Right ventricle myocardium superior (tissue), 1 donor: ENCODE data around the gene DPP6. TPM values are rescaled to one million over a fixed set of nuclear protein-coding genes. Genes with fewer than 3 reads are reported as not detected.
A peak's percentile ranks its signal among the peaks of the same experiment; 100 is the strongest.

Experiments used
- ATAC-seq: fragments of 200-7000 bp; cut with Tn5 transposase; one replicate; pipeline ENCODE4 v1.9.1; 2020; ENCODE audit warnings: mild to moderate bottlenecking; ENCODE audit not compliant: poor library complexity
- DNase-seq: peaks from one replicate; pipeline ENCODE4 v3.0.0-alpha.2; 2020
- intact Hi-C: fragments of 100-400 bp; cut with DNase I; formaldehyde crosslinking; loops from one replicate; pipeline ENCODE4 v1.11.2; 2022
- total RNA-seq: library from RNA; stranded (reverse); fragmentation: NEBNext Ultra II Directional; extraction: Animal tissue kit (Norgen Biotek cat#: 25700); gene quantifications from one replicate; pipeline ENCODE4 v1.2.1, GENCODE V29; 2021
- donor health status: DM: no; HTN: yes; CAD: no; lungs with severe emphysema.

The DPP6 gene
- total RNA-seq, 1 donor from 2014 or later, result 0.19 TPM

- intact Hi-C loops, result no loop called here
- DNase-seq (no peak), ATAC-seq (no peak)
Observed at GRCh38 chr7:154859747-154860620, 807.8 kb downstream of the DPP6 start.

DNA sequence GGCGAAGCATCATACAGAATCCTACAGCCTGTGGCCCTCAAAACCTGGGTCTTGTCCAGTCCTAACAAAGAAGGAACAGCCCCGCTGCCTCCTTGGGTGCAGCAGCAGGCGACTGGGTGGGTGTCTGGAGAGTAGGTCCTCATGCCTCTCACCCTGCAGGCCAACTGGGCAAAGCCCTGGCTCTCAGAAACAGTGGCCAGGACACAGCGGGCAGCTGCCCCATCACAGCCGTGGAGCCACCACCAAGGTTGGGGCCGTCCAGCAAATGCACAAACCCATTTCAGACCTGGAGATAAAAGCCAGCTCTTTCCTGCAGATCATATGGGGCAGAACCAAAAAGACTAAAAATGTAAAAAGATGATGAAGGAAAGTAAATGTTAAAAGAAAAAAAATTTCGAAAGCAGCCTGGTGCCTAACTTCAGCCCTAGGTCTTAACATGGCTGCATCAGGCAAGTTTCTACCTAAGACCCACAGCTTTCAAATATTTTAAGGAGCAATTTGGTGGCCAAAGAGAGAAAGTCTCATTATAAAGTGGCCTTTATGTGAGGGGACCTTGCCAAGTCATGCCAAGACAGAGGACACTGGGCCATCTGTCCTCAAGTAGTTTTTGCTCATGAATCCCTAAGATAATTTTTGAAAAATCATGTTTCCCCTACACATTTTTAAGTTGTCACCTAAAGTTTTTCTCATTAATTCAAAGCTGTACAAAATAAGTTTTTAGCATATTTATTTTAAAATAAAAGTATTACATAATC, 808.6 kb downstream of the DPP6 start:
- ATAC-seq, result no peak
- no peak for DNase-seq
- intact Hi-C loops, result no loop called here

- intact Hi-C loops, result no loop called here
- DNase-seq, result no peak
- no peak for ATAC-seq
Observed at GRCh38 chr7:154861589-154861988, 809.4 kb downstream of the DPP6 start.

DNA sequence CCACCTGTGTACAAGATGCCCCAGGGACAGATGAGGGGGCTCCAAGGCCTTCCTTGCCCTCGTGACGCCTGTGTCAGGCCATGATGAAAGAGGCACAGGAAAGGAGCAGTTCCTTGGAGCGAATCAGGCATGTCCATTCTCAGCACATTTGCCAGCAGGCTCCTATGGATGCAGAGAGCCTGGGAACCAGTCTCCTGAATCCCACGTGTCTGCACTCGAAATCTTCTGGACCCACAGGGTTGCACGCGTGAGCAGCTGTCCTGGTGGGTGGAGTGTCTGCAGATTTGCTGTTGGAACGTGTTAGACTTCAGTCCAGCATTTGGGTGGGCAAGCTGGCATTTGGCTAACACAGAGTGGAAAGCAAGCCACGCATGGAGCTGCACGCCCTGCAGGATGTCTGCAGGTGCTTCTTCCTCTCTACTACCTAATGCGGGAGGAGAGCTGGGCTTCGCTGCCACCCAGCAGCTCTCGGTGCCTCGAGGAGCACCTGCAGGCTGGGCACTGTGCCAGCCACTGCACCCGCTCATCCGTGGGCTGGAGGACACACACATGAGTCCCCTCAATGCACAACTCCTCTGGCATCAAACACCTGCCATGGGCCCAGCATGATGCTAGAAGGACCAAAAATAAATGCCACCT, 810.1 kb downstream of the DPP6 start:
- DNase-seq (no peak), ATAC-seq (no peak)
- intact Hi-C loops, result no loop called here

GRCh38 chr7:154863766-154864522, 811.7 kb downstream of the DPP6 start:
- DNase-seq (no peak), ATAC-seq (no peak)
- intact Hi-C loops, result no loop called here

- DNase-seq (no peak), ATAC-seq (no peak)
- intact Hi-C loops, result no loop called here
Observed at GRCh38 chr7:154864523-154864891, 812.3 kb downstream of the DPP6 start.

- intact Hi-C loops, result no loop called here
- no peak for ATAC-seq
- DNase-seq, result no peak
Observed at GRCh38 chr7:154865984-154866685, 813.9 kb downstream of the DPP6 start.

- no peak for ATAC-seq
- no peak for DNase-seq
- intact Hi-C loops, result no loop called here
Observed at GRCh38 chr7:154867068-154867467, 814.9 kb downstream of the DPP6 start.

DNA sequence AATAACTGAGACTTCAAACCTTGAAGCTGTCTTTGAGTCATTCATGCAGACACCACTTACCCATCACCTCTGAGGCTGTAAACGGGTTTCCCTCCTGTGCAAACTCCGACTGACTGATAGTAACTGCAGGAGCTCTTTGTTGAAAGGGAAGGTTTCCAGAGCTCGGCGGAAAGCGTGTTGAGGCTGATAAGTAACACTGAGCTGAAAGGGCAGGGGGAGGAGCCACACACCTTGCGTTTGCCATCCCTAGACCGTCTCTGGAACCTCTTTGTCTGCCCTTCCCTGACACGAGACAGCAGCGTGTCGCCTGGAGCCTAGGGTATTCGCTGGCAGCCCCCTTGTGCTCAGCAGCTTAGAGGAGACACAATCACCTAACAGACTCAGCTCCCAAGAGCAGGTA, 816.7 kb downstream of the DPP6 start:
- DNase-seq, result no peak
- ATAC-seq, result no peak
- intact Hi-C loops, result no loop called here

- ATAC-seq, result no peak
- DNase-seq, result no peak
- intact Hi-C loops, result no loop called here
Observed at GRCh38 chr7:154869436-154869835, 817.2 kb downstream of the DPP6 start.

DNA sequence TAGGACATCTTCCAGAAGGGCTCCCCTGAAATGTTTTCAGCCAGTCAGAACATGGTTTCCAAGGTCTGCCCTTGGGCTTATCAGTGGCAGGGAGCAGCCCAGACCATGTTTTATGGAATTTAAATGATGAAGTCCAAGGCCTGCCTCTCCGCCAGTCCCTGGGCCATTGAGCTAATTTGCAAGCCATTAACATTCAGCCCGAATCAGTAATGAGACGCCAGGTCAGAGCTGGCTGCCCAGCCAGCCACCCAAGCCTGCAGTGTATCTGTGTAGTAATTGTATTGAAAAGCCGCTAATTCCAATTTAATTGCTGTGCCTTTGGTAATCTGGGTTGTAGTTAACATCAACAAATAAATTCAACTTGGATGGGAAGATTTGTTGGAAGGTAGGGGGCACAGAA, 819.3 kb downstream of the DPP6 start:
- no peak for ATAC-seq
- intact Hi-C loops, result no loop called here
- no peak for DNase-seq

DNA sequence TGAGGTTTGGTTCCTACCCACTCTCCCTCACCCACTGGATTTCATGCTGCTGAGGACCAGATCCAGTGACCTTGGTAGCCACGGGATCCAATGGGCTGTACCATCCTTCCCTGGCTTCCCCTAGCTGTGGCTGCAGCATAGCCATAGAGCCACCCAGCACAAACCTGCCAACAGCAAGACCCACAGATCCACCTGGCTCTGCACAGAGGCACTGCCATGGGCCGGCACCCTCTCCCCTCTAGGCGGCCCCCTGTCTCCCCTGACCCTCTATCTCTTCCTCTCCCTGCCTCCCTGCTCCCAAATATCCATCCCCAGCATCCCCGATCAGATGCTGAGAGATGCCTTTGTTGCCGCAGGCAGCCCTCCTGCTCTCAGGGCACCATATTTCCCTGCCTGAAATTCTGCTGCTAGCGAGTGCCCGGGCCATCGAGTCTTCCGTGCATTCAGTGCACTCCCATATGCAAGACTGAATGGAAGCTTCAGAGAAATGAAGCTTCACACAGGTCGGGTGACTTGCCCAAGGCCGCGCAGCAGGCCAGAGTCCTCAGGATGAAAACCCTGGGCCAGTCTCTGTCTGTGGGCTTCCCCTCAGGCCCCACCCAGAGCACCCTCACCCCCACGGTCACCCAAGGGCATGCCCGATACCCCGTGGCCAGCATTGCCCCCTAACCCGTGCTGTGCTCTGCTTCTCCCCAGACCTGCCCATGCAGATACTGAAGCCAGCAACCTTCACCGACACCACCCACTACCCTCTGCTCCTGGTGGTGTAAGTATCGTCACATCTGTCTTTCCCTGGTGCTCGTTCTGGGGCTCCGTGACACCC, 819.9 kb downstream of the DPP6 start:
- ATAC-seq (no peak), DNase-seq (no peak)
- intact Hi-C loops, result no loop called here

DNA sequence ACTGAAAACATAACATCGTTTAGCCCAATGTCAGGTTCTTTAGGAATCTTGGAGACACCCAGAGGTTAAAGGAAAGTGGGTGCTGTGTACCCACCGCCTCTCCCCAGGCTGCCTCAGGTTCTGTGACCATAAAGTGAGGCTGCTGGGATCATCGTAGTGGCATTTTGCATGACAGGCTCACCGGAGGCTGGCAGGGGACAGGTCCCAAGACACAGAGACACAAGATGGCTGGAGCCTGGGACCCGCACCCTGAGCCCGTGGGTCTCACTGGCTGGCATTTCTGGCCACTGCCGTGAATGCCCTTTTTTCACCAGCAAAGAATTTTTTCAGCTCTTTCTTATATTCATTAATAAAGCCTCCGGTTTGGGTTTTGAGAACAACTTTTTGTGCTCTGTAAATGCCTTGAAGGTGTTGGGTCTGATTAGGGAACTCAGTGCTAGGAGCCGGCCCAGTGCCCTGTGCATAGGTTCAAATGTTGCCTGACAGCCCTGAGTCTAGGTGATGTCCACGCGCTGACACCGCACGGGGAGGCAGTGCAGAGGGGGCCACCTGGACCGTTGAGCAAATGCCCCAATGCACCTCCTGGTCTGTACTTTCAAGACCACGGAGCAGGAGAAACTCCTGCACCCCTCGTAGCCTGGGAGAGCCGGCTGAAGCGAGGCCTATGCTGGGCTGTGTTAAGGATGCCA, 820.8 kb downstream of the DPP6 start:
- no peak for ATAC-seq
- intact Hi-C loops, result no loop called here

GRCh38 chr7:154873500-154874121, 821.4 kb downstream of the DPP6 start:
- intact Hi-C loops, result no loop called here
- ATAC-seq (no peak), DNase-seq (peak; percentile 17)

More for the DNA sequence above, 820.8 kb downstream of the DPP6 start:
- no peak for DNase-seq

DNA sequence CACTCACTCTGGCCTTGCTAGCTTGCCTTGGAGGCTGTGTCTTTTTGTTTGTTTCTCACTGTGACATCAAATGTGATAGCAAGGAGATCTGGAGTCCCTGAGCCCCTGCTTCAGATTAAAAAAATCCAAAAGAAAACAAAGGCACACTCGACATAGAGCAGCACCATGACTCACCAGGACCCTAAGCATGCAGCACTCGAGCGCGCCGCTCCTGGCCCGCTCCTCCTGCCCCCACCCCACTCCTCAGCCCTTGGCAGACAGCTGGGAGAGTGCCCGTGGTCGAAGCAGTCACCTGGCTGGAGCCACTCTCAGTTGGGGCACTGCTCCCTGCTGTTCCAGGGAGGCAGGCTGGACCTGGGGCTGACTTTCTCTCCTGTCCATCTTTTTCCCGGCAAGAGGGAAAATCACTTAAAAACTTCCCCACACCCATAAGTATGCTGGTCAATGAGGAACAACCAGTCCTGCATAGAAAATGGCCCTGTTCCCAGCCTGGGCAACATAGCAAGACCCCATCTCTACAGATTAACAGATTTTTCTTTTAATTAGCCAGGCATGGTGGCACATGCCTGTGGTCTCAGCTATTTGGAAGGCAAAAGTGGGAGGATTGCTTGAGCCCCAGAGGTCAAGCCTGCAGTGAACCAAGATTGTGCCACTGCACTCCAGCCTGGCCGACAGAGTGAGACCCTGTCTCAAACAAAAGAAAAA, 822.4 kb downstream of the DPP6 start:
- intact Hi-C loops, result no loop called here
- no peak for ATAC-seq
- no peak for DNase-seq

DNA sequence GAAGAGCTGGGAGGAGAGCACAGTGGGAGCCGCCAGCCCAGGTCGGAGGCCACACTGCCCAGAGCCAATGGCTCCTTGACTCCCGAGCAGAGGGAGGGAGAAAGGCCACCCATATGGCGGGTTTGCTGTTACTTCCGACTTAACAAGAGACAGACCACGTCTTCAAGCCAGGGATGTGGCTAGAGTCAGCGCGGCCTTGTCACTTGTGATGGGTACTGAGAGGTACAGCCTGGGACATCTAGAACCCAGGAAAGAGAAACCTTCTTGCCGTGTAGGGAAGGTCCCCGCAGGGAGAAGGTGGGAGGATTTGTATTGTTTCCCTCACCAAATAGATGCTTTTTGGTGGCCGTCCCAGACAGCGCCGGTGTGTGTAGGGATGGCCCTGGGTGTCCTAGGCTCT, 823.1 kb downstream of the DPP6 start:
- DNase-seq (no peak), ATAC-seq (no peak)
- intact Hi-C loops, result no loop called here
